Measurements from ENCODE around the gene ANO9.

ANO9 gene

DNA sequence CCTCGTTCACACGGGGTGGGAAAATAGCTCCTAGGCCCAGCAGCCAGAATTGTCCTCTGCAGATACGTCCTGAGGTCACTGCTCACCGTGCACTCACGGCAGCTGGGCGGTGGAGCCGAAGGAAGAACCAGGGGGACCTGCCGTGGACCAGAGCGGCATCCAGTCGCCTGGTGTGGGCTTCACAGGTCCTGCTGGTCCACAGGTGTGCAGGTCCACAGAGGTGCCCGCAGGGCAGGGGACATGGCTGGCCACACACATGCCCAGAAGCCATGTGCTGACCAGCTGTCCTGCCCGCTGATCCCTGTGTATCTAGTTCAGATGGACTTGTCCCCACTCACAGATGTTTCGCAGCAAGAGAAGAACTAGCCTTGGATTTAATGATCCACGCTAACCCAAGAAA, 58.4 kb downstream of the ANO9 start:
- no peak overlapping the region for H3K4me3 ChIP-seq (ENCODE audit: low read depth, low read length)
- TF ChIP-seq, protein P1, sequence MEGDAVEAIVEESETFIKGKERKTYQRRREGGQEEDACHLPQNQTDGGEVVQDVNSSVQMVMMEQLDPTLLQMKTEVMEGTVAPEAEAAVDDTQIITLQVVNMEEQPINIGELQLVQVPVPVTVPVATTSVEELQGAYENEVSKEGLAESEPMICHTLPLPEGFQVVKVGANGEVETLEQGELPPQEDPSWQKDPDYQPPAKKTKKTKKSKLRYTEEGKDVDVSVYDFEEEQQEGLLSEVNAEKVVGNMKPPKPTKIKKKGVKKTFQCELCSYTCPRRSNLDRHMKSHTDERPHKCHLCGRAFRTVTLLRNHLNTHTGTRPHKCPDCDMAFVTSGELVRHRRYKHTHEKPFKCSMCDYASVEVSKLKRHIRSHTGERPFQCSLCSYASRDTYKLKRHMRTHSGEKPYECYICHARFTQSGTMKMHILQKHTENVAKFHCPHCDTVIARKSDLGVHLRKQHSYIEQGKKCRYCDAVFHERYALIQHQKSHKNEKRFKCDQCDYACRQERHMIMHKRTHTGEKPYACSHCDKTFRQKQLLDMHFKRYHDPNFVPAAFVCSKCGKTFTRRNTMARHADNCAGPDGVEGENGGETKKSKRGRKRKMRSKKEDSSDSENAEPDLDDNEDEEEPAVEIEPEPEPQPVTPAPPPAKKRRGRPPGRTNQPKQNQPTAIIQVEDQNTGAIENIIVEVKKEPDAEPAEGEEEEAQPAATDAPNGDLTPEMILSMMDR (IDR thresholded peaks at IDR 0.05; ENCODE audit: borderline replicate concordance, insufficient read depth, low read depth, low read length) = no peak

DNA sequence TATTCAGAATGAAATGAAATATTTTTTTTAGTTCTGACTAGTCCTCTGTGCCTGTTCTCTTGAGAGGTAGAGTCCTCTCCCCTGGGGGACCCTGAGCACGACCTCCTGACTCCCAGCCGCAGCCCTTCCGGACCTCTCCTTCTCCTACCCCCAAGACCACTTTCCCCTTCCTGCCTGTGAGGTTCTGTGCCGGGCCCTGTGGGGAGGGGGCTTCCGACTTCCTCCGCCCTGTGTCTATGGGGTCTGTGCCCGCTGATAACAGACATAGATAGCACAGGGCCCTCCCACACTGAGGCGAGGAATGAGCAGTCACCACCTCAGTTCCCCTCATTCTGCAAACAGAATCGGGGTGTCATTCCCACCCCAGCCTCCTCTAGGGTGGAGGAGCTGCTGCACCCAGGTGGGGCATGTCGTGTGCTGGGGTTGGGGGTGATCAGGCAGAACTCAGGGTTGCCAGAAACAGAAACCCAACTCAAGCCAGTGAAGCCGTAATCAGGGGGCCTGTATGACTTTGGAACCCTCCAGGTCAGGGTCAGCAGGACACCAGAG, 59.7 kb downstream of the ANO9 start:
- TF ChIP-seq, protein P1 (IDR thresholded peaks at IDR 0.05; ENCODE audit: borderline replicate concordance, insufficient read depth, low read depth, low read length) = 0 out of 2 replicates have a peak, but pooled peaks have one; percentile 14

DNA sequence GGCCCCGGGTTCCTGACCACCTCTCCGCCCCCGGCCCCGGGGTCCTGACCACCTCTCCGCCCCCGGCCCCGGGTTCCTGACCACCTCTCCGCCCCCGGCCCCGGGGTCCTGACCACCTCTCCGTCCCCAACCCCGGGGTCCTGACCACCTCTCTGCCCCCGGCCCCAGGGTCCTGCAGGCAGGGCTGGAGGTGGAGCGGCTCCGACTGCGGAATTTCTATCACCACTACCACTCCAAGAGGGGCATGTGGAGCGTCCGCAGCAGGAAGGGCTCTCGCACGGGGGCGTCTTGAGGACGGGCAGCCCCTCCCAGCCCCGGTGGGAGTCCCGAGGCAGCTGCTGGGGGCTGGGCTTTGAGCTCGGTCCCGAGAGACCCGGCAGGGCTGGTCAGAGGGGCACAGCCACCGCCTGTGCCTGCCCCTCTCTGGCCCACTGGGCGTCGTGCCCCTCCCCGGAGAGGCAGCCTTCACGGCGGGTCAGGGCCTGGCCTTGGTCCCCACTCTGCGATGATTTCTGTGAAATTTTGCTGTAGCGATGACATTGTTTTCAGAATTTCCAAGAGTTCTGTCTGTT, 60.2 kb downstream of the ANO9 start:
- TF ChIP-seq, protein P1 (IDR thresholded peaks at IDR 0.05; ENCODE audit: borderline replicate concordance, insufficient read depth, low read depth, low read length) = no peak
- no peak overlapping the region for H3K4me3 ChIP-seq (ENCODE audit: low read depth, low read length)

More for the DNA sequence above, 59.7 kb downstream of the ANO9 start:
- no peak overlapping the region for H3K4me3 ChIP-seq (ENCODE audit: low read depth, low read length)

DNA sequence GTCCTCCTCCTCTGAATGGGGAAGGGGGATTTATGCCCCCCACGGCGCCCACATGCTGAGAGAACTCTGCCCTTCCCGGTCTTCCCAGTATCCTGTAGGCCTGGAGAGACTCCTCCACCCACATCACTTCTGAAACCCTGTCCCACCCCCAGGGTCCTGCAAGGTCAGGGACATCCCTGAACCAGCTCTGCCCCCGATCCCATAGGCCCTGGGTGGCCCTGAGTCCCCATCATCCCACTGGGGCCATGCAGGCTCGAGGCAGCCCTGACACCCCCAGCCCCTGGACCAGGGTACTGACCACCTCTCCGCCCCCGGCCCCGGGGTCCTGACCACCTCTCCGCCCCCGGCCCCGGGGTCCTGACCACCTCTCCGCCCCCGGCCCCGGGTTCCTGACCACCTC, 60.8 kb downstream of the ANO9 start:
- TF ChIP-seq, protein P1 (IDR thresholded peaks at IDR 0.05; ENCODE audit: borderline replicate concordance, insufficient read depth, low read depth, low read length) = no peak
- no peak overlapping the region for H3K4me3 ChIP-seq (ENCODE audit: low read depth, low read length)

DNA sequence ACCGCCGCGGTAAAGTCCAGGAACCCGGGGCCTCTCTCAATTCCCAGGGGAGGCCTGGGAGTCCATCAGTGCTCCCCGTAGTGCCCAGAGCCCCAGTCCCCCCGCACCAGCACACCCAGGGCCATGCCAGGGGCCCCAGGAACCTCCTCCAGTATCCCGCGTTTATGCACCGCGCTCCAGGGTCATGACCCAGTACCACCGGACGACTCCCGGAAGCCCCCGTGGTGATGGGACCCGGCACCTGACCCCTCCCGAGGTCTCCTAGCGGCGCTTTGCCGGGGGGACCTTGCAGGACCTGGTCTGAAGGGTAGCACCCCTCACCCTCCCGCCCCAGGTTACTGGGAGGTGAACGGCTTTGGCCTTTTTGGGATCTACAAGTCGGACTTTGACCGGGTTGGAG, 61.3 kb downstream of the ANO9 start:
- TF ChIP-seq, protein P1 (IDR thresholded peaks at IDR 0.05; ENCODE audit: borderline replicate concordance, insufficient read depth, low read depth, low read length) = no peak
- no peak overlapping the region for H3K4me3 ChIP-seq (ENCODE audit: low read depth, low read length)

DNA sequence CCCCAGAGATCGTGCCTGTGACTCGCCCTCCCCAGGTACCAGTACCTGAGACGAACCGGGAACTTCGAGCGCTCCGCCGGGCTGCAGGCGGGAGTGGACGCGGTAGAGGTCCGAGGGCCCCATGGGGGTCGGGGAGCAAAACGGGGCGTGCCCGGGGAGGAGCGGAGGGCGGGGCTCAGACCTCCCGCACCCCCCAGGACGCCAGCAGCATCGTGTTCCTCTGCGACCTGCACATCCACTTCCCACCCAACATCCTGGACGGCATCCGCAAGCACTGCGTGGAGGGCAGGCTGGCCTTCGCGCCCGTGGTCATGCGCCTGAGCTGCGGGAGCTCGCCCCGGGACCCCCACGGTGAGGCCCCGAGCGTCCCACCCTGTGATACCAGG, 61.7 kb downstream of the ANO9 start:
- TF ChIP-seq, protein P1 (IDR thresholded peaks at IDR 0.05; ENCODE audit: borderline replicate concordance, insufficient read depth, low read depth, low read length) = no peak

More for the DNA sequence above, 61.7 kb downstream of the ANO9 start:
- H3K4me3 ChIP-seq (ENCODE audit: low read depth, low read length) = no peak overlapping the region

Data from GM12875 (cell line).